Esophagus squamous epithelium (tissue), 4 donors: Measurements from ENCODE around the gene SHMT1.
"Not testable (repeated sequence)": the region's sequence is repeated elsewhere in the genome, so short reads cannot be mapped to it uniquely, and the experiment has no call there.

Experiments used
- CTCF ChIP-seq, 6 experiments: fragments of 450-650 bp in 4 of 6; fragments of 200-600 bp in 2 of 6; sonication (generic) in 2 of 6; IDR thresholded peaks; one replicate each; pipeline ENCODE4 v1.5.1; 2016 to 2019; ENCODE audit warnings: antibody characterized with exemption in 6 of 6, mild to moderate bottlenecking in 4 of 6, moderate library complexity in 4 of 6
- POLR2A ChIP-seq, 4 donors: fragments of 450-650 bp; IDR thresholded peaks; one replicate each; pipeline ENCODE4 v1.6.1; 2017; ENCODE audit warnings: antibody characterized with exemption in 4 of 4, mild to moderate bottlenecking in 4 of 4, moderate library complexity in 3 of 4

- TF ChIP-seq CTCF, POLR2A (IDR thresholded peaks at IDR 0.05): not testable (repeated sequence)
These were observed 65.3 kb downstream of the SHMT1 start for GRCh38 chr17:18298061-18298460.
